NCI-H1105 treated with DMSO at 0.1 percent for 48 hours (cell line): Measurements from ENCODE around the gene GJC3.
A peak's percentile ranks its signal among the peaks of the same experiment; 100 is the strongest.
"Not testable (repeated sequence)": the region's sequence is repeated elsewhere in the genome, so short reads cannot be mapped to it uniquely, and the experiment has no call there.

Experiments used
- DNase-seq: peaks from one replicate; lab custom pipeline; 2025; lab: John Stamatoyannopoulos, UW

Gene GJC3

DNA sequence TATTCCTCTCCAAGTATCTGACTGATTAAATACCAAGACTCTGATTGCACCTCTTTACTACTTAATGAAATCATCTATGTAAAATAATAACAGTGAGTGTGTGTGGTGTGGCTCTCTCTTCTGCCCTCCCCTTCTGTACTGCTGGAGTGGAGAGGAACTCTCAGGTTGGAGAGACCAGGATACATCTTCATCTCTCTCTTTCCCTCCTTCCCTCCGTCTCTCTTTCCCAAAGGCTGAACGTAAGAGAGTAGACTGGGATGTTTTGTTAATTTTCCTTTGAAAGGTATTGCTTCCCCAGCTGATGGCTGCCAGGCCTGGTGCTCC lies 272 bp upstream of the GJC3 start:
- no peak for DNase-seq

DNA sequence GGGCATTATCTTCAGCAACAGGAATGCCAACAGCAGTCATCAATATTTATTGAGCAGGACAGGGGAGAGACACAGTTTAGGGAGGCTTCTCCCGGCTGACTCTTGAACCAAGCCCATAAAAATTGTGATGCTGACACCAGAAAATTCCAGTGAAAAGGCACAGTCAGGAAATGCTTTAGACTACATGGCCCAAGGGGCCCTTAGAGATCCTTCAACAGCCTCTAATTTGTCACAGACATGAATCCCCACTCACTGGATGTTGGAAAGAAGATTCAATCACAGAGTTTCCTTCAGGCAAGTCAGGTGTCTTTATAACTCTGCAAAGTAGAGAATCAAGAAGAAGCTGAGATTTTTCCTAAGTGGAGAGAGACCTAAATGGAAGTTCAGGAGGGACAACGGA lies 1.2 kb downstream of the GJC3 start:
- DNase-seq: no peak

DNA sequence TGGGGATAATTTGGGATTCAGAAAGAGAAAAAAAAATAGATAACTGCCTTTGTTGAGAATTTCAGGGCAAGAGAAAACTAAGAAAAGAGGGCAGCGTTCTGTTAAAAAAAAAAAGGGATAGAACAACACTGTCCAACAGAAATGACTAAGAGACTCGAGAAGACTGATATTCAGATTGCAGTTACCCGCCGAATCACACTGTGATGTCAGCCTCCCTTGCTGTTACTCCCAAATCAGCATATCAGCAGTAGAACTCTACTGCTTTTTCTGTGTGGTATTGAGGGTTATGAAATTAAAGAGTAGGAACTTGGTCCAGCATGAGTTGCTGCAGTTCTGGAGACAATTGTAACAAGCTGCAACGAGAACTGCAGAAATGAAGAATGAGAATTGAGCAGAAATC lies 1.9 kb downstream of the GJC3 start:
- no peak for DNase-seq

DNA sequence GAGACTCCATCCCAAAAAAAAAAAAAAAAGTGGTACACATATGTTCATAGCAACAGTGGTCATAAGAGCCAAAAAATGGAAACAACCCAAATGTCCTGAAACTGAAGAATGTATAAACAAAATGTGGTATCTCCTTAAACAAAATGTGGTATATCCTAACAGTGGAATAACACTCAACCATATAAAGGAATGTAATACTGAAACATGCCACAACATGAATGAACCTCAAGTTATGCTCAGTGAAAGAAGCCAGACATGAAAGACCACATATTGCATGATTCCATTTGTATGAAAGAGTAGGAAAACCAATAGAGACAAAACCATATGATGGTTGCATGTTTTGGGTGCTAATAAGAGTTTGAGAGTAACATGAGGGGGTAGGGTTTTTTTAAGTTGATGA lies 3.1 kb downstream of the GJC3 start:
- no peak for DNase-seq

DNA sequence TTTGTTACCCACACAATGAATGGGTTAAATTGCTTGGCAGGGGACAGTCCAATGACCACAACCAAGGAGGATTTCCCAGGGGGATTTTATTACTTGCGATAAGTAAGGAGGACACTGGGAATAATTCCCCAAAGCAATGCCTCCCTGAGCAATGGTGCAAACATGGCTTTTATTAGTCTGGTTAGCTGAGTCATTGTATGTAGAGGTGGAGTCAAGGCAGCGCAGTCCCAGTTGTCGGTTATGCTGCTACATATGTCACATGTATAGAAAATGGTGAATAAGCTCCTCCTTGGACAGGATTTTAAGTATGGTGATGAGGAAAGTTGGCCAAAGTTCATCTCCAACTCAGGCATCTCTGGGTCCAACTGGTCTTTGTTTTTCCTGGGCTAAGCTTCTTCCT lies 6.2 kb downstream of the GJC3 start:
- no peak for DNase-seq

DNA sequence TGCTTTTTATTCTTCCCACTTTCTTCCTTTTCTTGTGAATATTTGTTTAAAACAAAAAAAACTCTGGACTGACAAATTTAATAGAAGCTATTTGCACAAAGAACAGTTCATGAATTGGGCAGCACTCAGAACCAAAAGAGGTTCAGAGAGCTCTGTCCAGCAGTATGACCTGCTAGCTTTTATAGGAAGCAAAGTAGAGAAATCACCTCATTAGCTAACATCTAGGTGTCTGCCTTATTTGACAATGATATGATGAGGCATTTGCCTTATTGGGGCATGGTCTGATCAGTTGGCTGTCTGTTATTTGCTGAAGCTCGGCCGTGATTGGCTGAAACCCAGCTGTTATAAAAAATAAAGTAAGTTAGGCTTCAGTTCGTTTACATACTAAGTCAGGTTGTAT lies 9.3 kb downstream of the GJC3 start:
- no peak for DNase-seq

DNA sequence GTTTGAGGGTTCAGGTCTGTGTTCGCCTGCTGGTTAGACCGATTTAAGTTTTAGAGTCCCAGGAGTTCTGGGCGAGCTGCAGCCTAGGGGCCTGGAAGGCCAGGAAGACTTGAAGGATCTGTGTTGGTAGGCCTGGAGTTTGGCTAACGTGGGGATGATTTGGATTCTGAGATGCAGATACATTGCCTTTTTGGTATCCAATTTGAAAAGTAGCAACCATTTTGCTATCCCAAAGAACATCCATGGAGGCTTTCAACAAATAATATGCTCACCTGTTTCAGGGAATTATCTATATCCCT lies 9.7 kb downstream of the GJC3 start:
- no peak for DNase-seq

DNA sequence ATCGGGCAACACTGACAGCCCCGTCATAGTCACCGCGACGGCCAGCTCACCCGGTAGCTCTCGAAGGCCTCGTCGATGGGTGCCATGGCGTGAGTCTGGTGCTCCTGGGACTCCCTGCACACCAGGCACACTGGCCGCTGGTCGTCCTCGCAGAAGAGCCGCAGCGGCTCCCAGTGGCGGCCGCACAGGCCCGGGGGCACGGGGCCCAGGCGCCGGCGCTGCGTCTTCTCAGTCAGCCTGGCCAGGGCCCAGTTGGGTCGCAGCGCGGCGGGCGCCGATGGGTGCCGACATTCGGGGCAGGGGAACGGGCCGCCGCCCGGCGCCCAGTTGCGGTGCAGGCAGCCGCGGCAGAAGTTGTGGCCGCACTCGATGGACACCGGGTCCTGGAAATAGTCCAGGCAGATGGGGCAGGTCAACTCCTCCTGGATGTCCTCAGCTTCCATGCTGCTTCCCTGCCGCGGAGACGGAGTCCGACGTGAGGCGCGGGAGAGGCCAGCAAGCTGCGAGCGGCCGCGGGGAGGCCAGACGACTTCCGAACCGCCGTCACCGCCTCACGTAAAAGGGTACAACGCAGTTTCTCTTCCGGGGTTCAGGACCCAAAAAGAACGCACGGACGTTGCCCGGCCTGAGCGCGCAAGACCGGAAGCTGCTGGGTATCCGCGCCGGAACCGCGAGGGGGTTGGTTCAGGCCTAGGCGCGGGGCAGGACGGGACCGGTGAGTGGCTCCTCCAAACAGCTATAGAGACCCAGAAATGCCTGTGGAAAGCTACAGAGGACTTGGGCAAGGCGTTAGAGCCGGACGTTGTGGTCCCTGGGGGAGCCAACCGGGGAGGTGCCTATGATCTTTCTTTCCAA lies 10.2 kb downstream of the GJC3 start, which contains the start of gene TRIM4:
TSS of gene TRIM4 (minus strand) at position 572 of the 855 bp plus-strand sequence. CDS start at position 443, 129 bp downstream.
- peak; percentile 83 for DNase-seq

DNA sequence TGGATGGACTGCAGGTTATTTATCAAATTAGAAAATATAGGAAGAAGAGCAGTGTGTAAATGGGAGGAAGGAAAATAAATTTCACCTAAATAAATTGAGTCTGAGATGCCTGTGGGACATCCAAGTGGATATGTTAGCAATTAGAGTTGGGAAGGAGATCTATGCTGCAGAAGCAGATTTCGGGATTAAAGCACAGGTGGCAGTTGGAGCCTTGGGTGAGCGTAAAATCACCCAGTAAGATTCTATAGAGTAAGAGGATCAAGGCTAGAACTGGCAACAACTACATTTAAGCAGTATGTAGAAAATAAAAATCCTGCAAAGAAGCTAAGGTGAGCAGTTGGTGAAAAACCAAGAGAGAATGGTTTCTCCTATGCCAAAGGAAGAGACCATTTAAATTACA lies 18.4 kb downstream of the GJC3 start:
- no peak for DNase-seq

DNA sequence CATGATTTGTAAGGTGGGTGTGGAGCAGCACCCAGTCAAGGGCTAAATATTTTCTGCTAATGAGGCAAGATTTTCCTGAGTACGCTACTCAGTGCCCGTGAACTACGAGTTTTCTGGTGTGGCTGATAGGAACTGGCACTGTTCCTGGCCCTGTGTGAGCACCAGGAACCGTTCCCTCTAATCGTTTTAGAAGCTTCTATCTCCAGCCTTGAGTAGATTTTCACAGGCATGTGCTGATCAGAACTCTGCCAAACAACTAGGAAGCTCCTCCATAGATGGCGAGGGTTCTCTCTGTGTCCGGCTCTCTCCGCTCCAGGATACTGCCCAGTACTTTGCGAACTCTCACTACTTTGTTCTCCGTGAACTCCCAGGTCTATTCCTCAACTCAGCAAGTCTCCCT lies 27.8 kb downstream of the GJC3 start:
- DNase-seq: no peak

DNA sequence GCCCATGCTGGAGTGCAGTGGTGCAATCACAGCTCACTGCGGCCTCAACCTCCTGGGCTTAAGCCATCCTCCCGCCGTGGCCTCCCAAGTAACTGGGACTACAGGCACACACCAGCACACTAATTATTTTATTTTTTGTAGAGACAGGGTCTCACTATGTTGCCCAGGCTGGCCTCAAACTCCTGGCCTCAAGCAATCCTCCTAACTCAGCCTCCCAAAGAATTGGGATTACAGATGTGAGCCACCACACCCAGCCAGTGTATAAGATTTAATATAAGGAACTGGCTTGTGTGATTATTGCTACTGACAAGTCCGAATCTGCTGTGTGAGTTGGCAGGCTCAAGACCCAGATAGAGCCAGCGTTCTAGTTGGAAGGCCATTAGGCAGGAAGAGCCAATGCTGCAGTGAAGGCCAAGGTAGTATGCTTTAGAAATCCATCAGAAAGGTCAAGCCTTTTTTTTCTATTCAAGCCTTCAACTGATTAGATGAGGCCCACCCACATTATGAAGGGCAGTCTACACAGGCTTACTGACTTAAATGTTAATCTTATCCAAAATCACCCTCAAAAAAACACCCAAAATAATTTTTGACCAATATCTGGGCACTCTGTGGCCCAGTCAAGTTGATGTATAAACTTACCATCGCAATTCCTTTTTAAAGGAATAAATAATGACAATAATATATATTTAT lies 29.4 kb downstream of the GJC3 start:
- DNase-seq: no peak

DNA sequence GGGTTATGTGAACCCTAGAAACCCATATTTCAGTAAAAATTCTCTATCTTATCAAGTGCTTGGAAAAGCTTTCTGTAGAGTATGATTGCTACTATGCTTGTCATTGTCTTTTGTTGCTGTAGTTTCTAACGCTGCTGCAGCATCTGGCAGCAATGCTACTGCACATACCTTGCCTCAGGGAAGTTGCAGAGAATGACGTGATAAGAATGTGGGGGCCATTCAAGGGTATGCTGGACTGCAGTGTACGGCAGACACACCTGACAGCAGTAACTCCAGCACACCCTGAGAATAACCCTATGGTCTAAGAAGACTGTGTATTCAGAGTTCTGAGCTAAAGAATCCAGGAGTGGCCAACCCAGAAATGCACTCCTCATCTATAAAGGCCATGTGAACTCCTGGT lies 30.6 kb downstream of the GJC3 start:
- no peak for DNase-seq

DNA sequence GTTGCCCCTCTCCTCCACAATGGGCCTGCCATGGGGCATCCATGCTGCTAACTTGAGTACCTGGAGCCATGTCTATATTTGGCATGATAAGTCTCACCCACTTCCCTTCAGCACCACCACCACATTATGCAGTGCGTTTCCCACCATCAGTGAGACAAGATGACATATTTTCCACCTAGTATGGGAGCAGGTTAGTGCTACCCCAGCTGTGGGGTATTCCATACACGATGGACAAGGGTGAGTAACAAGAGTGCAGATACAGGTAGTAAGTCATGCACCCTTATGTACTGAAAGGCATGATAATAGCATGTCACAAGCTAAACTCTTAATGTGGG lies 31.4 kb downstream of the GJC3 start:
- no peak for DNase-seq

DNA sequence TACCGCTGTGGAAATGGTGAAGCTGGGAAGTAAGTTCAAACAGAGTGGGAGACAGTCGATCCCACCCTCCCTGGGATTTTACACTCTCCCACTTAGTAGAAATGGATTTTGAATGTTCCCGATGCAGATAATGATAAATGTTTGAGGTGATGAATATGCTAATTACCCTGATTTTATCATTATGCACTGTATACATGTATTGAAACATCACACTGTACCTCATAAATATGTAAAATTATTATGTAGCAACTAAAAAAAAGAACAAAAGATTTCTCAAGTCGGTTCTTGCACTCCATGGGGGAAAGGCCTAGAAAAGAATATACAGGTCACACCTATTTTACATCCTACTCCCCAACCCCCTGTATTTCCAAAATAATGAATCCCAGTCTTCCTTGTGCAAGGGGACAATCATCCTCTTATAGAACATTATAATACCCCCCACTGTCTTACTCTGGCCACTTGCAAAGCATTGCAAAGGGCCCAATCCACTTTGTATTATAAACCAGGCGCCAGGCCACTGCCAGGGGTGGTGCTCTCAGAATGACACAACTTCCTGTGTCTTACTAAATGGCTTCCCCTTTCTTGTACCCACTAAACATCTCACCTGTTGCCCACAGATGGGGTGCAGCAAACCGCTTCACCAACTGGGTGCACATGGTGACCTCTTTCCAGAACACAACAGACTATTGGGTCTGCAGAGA lies 31.9 kb downstream of the GJC3 start:
- no peak for DNase-seq

DNA sequence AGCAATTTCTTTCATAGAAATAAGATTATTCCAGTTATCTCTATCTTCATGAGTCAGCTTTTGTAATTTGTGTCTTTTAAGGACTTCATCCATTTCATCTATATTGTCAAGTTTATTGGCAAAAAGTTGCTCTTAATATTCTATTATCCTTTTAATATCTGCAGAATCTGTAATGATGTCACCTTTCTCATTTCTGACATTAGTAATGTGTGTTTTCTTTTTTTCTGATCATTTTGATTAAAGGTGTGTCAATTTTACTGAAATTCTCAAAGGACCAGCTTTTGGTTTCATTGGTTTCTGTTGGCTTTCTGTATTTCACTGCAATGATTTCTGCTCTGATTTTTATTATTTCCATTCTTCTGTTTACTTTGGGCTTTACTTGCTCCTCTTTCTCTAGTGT lies 34.7 kb downstream of the GJC3 start:
- DNase-seq: no peak

DNA sequence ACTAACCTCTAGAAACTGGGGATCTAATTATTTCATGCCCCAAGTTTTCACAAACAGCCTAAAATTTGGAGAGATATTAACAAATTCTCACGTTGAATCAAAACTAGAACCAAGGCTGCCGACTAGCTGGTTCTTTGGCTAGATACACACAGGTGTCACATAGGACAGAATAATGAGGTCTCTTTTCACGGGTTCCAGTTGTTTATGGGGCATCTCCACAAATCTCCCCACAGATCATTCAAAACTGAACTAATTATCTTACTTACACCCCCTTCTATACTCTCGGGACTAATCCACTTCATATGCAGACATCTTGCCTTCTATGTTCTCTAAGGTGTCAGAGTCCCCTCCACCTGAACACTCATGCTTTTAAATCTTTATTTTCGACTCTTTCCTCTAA lies 36.1 kb downstream of the GJC3 start:
- no peak for DNase-seq

DNA sequence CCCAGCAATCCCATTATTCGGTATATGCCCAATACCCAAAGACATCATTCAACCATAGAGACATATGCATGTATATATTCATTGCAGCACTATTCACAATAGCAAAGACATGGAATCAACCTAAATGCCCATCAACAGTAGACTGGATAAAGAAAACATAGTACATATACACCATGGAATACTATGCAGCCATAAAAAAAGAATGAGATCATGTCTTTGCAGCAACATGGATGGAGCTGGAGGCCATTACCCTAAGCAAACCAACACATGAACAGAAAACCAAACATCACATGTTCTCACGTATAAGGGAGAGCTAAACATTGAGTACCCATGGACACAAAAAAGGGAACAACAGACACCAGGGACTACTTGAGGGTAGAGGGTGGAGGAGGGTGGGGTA lies 39.1 kb downstream of the GJC3 start:
- not testable (repeated sequence) for DNase-seq

DNA sequence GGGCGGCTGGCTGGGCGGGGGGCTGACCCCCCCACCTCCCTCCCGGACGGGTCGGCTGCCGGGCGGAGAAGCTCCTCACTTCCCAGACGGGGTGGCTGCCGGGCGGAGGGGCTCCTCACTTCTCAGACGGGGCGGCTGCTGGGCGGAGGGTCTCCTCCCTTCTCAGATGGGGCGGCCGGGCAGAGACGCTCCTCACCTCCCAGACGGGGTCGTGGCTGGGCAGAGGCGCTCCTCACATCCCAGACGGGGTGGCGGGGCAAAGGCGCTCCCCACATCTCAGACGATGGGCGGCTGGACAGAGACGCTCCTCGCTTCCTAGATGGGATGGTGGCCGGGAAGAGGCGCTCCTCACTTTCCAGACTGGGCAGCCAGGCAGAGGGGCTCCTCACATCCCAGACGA lies 41.1 kb downstream of the GJC3 start:
- DNase-seq: not testable (repeated sequence)

DNA sequence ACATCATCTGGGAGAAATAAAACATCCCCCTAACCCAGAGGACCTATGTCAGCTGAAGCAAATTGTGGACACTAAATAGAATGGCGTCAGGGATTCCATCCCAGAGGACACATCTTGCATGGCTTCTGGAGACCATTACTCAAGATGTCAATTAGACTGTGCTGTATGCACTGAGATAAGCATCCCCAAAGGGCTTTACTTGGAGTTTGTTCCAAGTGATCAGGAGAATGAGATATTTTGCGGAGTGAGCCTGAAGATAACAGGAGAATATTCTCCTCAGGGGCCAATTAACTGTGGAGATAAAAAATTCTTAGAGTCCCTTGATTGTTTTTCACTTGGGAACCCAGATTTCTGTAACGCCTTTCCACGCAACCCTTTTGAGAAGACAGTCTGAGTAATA lies 48.0 kb downstream of the GJC3 start:
- DNase-seq: no peak

DNA sequence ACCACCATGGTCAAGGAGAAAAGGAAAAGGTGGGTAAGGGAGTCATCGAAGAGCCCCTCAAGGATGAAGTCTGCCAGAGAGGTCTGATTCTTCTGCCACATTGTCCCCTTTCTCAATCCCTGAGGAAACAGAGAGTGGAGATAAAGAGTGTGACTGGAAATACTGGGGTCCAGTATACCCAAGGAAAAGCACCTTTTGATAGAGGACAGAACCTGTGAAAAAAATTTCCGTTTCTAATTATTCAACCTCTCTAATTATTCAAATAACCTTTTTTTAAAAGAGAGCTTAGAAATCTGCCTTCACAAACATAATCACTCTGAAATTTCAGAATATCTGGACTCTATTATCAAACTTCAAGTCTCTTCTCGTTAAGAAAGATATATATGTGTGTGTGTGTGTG lies 52.5 kb downstream of the GJC3 start, which contains the start of gene OR2AE1:
TSS of gene OR2AE1 (minus strand) at position 101 of the 400 bp plus-strand sequence. CDS start at position 101, 0 bp downstream.
- DNase-seq: no peak

DNA sequence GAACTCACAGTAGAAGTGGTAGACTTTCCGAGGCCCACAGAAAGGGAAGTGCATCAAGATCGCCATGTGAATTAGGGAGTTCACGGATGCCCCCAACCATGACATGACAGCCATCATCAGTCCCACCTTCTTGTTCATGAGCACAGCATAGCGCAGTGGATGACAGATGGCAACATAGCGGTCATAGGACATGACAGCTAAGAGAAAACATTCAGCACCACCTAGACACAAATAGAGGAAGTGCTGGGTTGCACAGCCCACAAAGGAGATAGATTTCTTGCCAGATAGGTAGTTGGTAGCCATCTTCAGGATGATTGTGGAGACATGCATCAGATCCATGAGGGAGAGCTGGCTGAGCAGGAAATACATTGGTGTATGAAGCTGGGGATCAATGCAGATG lies 52.9 kb downstream of the GJC3 start:
- no peak for DNase-seq
